ENCODE measurements around the gene SLC27A1. TPM values are rescaled to one million over a fixed set of nuclear protein-coding genes. Genes with fewer than 3 reads are reported as not detected.

The SLC27A1 gene
- polyA plus RNA-seq, 1 of the 3 experiments (the other 2 are of a cell fraction), result 15.0 TPM

GRCh38 chr19:17529239-17530158 is 59.2 kb downstream of the SLC27A1 start:
- Histone ChIP-seq H2AFZ (ENCODE audit: low read depth) (no peak overlapping the region), H3K9ac (no peak overlapping the region), H3K4me2 (no peak overlapping the region), H3K79me2 (ENCODE audit: insufficient read depth) (no peaks in the 10 kb centered on the region), H3K36me3 (replicated peaks in 1 of 2; ENCODE audit: control insufficient read depth in 1 of 2, insufficient read depth in 2 of 2, low read length in 1 of 2) (no peaks in the 10 kb centered on the region), H3K4me1 (ENCODE audit: control insufficient read depth in 1 of 2, insufficient read depth in 2 of 2, low read depth in 1 of 2, low read length in 1 of 2) (no peaks in the 10 kb centered on the region), H3K4me3 (ENCODE audit: low read depth in 2 of 2, low read length in 1 of 2) (no peak overlapping the region; a peak in 1 of 4 replicates), H4K20me1 (ENCODE audit: insufficient read depth) (no peaks in the 10 kb centered on the region), H3K9me3 (no peaks in the 10 kb centered on the region), H3F3A (replicated peaks; ENCODE audit: insufficient read depth) (no peaks in the 10 kb centered on the region), H3K27me3 (ENCODE audit: insufficient read depth) (no peaks in the 10 kb centered on the region), H3K27ac (ENCODE audit: low read depth in 2 of 2, low read length in 1 of 2) (no peak overlapping the region), H3K9me2 (no peaks in the 10 kb centered on the region)
- WGBS (ENCODE audit: low lambda C conversion rate), result 49% methylated on average over 8 of the region's 8 CpGs
- TF ChIP-seq GATA2 (CRISPR knock-in tag; IDR thresholded peaks at IDR 0.05), result no peak
- TF ChIP-seq TAF1 (IDR thresholded peaks at IDR 0.05; ENCODE audit: borderline replicate concordance, low read depth, low read length), result no peak
- TF ChIP-seq, protein P1, sequence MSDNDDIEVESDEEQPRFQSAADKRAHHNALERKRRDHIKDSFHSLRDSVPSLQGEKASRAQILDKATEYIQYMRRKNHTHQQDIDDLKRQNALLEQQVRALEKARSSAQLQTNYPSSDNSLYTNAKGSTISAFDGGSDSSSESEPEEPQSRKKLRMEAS (IDR thresholded peaks at IDR 0.05; ENCODE audit: low read depth), result no peak
- no peak for TF ChIP-seq FOSL2 (IDR thresholded peaks at IDR 0.05; ENCODE audit: borderline replicate concordance, low read depth)
- no peak for TF ChIP-seq TCF12 (IDR thresholded peaks at IDR 0.05)
- no peak for TF ChIP-seq PBX3 (IDR thresholded peaks at IDR 0.05)
- TF ChIP-seq EZH2phosphoT487 (IDR thresholded peaks at IDR 0.05; ENCODE audit: borderline replicate concordance, low read depth), result no peak
- no peak for TF ChIP-seq YY1 (IDR thresholded peaks at IDR 0.05; ENCODE audit: low read depth)
- TF ChIP-seq IRF3 (IDR thresholded peaks at IDR 0.05; ENCODE audit: low read depth, low read length), result no peak
- TF ChIP-seq, protein P2, sequence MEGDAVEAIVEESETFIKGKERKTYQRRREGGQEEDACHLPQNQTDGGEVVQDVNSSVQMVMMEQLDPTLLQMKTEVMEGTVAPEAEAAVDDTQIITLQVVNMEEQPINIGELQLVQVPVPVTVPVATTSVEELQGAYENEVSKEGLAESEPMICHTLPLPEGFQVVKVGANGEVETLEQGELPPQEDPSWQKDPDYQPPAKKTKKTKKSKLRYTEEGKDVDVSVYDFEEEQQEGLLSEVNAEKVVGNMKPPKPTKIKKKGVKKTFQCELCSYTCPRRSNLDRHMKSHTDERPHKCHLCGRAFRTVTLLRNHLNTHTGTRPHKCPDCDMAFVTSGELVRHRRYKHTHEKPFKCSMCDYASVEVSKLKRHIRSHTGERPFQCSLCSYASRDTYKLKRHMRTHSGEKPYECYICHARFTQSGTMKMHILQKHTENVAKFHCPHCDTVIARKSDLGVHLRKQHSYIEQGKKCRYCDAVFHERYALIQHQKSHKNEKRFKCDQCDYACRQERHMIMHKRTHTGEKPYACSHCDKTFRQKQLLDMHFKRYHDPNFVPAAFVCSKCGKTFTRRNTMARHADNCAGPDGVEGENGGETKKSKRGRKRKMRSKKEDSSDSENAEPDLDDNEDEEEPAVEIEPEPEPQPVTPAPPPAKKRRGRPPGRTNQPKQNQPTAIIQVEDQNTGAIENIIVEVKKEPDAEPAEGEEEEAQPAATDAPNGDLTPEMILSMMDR (IDR thresholded peaks at IDR 0.05), result no peak
- ChIA-PET CTCF (interaction anchor here (0.9 to 1.5 kb wide), 5 partner anchors 10 to 44 kb away, joined by 3 to 5 read pairs (median 4); partner anchors contain the start of gene PGLS), POLR2A (interaction anchor here (1.3 kb wide), 1 partner anchor 10 kb away, joined by 3 read pairs; no protein-coding TSS in a partner anchor)
- no peak for DNase-seq

DNA sequence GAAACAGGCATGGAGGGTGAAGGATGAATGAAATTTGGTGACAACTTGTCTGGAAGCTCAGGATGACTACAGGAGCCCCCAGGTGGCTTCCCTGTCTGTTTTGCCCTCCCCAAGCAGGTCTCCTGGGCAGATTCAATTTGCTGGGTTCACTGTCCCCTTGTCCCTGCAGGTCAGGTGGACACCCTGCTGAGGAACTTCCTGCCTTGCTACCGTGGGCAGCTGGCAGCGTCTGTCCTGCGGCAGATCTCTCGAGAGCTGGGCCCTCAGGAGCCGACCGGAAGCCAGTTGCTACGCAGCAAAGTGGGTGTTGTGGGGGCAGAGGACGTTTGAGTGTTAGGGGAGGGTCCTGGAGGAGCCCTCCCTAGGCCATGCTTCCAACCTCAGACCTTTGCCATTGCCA is 60.3 kb downstream of the SLC27A1 start:
- Histone ChIP-seq H3K9me3 (no peaks in the 10 kb centered on the region), H3K4me2 (no peak overlapping the region), H3K36me3 (replicated peaks in 1 of 2; ENCODE audit: control insufficient read depth in 1 of 2, insufficient read depth in 2 of 2, low read length in 1 of 2) (no peaks in the 10 kb centered on the region), H2AFZ (ENCODE audit: low read depth) (no peak overlapping the region), H3K27me3 (ENCODE audit: insufficient read depth) (no peaks in the 10 kb centered on the region), H3F3A (replicated peaks; ENCODE audit: insufficient read depth) (no peaks in the 10 kb centered on the region), H3K4me3 (ENCODE audit: low read depth in 2 of 2, low read length in 1 of 2) (no peak overlapping the region), H3K27ac (ENCODE audit: low read depth in 2 of 2, low read length in 1 of 2) (no peak overlapping the region), H3K9me2 (no peaks in the 10 kb centered on the region), H3K9ac (no peak overlapping the region), H3K4me1 (ENCODE audit: control insufficient read depth in 1 of 2, insufficient read depth in 2 of 2, low read depth in 1 of 2, low read length in 1 of 2) (no peaks in the 10 kb centered on the region), H3K79me2 (ENCODE audit: insufficient read depth) (no peaks in the 10 kb centered on the region), H4K20me1 (ENCODE audit: insufficient read depth) (no peaks in the 10 kb centered on the region)
- DNase-seq, result no peak
- WGBS (ENCODE audit: low lambda C conversion rate), result 40% methylated on average over 2 of the region's 8 CpGs
- no peak for TF ChIP-seq FOXM1 (IDR thresholded peaks at IDR 0.05; ENCODE audit: low read depth)
- TF ChIP-seq RAD21 (IDR thresholded peaks at IDR 0.05; ENCODE audit: low read length), result no peak
- TF ChIP-seq RXRA (IDR thresholded peaks at IDR 0.05; ENCODE audit: borderline replicate concordance, low read depth), result no peak
- TF ChIP-seq GATA2 (CRISPR knock-in tag; IDR thresholded peaks at IDR 0.05), result no peak
- no peak for TF ChIP-seq TCF12 (IDR thresholded peaks at IDR 0.05)
- TF ChIP-seq NRF1 (IDR thresholded peaks at IDR 0.05; ENCODE audit: low read depth, low read length), result no peak
- no peak for TF ChIP-seq YY1 (IDR thresholded peaks at IDR 0.05; ENCODE audit: low read depth)
- TF ChIP-seq TAF1 (IDR thresholded peaks at IDR 0.05; ENCODE audit: borderline replicate concordance, low read depth, low read length), result no peak
- TF ChIP-seq FOSL2 (IDR thresholded peaks at IDR 0.05; ENCODE audit: borderline replicate concordance, low read depth), result no peak
- POLR2A ChIA-PET, result interaction anchor here (1.3 kb wide), 1 partner anchor 11 kb away, joined by 3 read pairs; no protein-coding TSS in a partner anchor
- CTCF ChIA-PET, result interaction anchor here (1.2 kb wide), 1 partner anchor 20 kb away, joined by 4 read pairs; the partner anchor contains the start of gene PGLS
